NK-92 (cell line): ENCODE data around the gene MACROD2.
"Not testable (repeated sequence)": the region's sequence is repeated elsewhere in the genome, so short reads cannot be mapped to it uniquely, and the experiment has no call there.

Experiments
- DNase-seq: peaks from one replicate; lab custom pipeline; 2025; ENCODE audit not compliant: unreplicated experiment; lab: John Stamatoyannopoulos, UW

MACROD2 gene

DNA sequence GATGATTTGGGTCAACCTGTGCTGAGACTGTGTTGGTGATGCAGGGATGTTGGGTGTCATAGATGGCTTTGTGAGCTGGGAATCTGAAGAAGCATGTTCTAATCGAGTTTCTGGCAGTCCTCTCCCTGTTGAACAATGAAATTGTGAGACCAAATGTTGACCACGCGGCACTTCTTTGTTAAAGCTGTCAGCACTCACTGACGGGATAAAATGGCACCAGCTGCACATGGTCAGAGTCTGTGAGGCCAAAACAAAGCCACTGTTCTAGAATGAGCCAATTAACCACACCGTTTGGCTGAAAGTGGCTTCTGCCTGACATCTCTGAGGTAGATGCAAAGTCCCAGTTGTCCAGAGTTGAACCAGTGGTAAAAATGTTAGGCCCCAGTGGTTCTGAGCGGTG lies 2015.7 kb downstream of the MACROD2 start:
- no peak for DNase-seq

DNA sequence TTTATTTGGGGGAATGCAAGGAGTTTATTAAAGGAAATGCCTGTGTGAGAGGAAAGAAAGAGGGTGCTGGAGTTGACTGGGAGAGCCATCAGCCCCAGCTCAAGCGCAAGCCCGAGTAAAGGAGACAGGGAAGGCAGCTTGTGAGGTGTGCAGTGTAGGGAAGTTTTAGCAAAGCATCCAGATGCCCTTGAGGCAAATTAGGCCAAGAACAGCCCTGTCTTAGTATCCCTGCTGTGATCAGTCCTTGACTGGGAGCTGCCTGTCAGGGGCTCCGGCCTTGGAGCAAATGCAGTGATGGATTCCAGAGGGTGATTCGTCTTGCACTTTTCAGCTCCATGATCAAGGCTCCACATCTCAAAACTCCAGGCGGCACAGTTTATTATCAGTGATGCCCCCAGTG lies 2016.2 kb downstream of the MACROD2 start:
- no peak for DNase-seq

DNA sequence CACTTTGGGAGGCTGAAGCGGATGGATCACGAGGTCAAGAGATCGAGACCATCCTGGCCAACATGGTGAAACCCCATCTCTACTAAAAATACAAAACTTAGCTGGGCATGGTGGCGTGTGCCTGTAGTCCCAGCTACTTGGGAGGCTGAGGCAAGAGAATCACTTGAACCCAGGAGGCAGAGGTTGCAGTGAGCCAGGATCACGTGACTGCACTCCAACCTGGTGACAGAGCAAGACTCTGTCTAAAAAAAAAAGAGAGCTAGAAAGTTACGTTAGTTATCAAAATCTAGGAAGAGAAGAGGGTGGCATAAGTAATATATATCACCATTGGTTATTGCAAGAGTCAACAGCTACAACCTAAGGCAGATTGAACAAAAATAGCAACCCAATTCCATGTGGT lies 2017.6 kb downstream of the MACROD2 start:
- DNase-seq, result not testable (repeated sequence)

DNA sequence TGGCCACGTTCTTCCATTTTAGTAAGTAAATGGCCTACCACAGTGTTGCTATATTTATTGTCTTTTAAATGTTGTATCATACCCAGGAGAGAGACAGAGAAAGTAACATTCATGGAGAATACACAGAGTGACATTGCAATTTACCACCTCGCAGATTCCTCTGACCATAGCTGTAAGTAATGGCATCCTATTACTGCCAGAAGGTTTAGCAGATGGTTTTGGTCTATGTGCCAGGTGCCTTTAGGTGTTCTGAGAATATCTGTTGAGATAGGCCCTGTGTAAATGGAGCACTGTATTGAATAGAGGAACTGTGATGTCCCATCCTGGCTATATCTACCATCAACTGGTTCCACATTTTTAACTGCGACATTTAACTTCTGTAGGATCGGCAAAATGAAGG lies 2018.3 kb downstream of the MACROD2 start:
- DNase-seq, result no peak

DNA sequence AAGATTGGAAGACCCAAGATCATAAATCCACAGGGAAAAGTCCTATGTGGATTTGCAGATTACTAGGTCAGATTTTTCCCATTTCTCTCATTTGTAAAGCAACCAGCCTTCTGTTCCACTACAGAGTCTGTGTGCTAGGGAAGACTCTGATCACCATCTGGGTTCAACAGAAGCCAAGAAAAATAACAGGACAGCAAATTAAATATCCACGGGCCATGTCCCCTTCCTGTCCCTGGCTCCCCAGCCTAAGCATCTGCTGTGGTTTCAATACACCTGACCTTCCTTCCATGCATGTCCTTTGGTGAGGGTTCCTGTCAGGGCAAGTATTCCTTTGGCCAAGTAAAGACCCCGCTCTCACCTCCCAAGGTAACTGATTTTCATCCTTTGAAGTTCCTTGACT lies 2019.1 kb downstream of the MACROD2 start:
- no peak for DNase-seq

DNA sequence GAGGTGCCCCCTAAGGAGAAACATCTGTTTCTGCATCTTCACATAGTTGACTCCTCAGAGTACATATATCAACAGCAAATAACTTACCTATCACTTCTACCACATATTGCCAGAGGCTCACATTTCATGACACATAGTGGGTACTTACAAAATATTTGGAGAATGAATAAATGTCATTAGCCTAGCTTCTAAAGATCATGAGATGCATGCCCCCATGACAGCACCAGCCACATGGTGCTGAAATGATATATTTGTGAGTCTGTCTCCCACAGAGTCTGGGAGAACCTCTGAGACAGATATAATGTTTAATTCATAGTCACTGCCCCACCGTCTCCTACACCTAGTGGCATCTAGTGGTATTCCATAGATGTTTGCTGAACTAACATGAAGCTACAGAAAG lies 2022.3 kb downstream of the MACROD2 start:
- no peak for DNase-seq

DNA sequence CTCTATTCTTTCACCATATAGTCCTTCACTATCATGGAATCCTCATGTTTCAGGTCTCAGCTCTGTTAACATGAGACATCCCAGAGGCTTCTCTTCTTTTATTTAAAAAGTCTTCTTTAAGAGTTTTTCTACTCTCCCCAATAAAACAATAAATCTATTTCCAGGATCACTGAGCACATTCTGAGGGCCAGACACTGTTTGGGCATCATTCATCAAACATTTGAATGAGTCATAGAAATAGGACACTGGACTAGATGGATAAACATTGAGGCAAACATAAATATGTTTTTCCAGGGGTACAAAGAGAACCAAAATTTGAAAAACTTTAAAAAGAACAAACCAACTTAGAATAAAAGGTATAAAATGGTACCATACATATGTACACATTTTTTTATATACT lies 2023.6 kb downstream of the MACROD2 start:
- DNase-seq, result no peak

DNA sequence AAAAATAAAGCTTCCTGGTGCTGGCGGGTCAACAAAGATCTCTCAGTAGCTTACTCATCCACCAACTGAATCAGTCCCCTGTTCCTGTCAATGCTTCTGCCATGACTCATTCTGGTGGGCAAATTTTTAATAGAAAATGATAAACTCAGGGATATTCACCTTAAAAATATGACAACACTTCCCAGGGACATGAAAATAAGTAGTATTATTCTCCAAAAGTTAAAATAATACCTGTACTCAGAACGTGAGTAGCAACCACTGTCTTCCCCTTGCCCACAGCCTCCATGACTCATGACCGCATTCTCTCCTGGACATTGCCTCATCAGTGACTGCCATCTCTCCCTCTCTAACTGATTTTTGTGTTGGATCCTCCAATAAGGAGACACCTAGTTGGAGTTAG lies 2025.7 kb downstream of the MACROD2 start:
- DNase-seq, result no peak

DNA sequence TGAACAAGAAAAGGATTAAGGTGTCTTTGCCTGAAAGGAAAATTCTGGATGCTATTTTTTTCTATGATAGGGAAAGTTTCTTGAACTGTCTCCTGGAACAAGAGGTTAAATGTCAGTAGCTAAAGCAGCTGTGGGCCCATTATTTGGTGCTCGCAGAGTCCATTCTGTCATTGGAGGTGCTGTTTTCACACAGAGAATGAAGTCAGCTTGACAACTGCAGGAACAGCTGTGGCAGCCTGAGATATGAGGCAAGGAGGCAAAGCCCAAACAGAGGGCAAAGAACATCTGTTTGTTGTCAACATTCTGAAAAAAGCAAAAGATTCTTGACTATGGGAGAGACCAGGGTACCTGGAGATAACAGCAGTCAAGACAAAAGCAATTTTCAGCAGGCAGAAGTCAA lies 2029.8 kb downstream of the MACROD2 start:
- no peak for DNase-seq

DNA sequence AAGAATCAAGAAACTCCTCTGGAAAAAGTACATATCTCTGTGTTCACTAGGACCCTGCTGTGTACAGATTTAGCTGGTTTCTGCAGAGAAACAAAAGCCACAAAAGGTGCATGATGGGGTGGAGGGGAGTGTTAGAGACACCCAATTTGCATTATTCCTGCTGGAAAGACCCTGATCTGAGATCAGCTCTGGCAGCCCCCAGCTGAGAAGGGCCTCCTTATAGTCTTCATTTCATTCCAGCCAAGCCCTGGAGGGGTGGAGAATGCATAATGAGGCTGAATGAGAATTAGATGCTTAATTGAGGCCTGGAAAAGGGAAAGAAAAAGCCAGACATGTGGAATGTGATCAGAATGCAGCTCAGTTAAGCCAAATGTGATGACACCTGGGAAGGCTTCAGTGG lies 2032.4 kb downstream of the MACROD2 start:
- no peak for DNase-seq

DNA sequence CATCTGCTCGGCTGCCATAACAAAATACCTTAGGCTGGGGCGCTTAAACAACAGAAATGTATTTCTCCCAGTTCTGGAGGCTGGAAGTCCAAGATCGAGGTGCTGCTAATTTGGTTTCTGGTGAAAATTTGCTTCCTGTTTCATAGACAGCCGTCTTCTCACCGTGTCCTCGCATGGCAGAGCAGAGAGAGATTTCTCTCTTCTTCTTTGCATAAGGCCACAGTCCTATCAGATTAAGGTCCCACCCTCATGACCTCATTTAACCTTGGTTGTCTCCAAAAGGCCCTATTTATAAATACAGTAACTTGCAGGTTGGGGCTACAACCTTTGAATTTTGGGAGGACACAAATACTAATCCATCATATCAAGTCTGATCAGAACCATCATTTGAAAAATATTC lies 2033.6 kb downstream of the MACROD2 start:
- no peak for DNase-seq

DNA sequence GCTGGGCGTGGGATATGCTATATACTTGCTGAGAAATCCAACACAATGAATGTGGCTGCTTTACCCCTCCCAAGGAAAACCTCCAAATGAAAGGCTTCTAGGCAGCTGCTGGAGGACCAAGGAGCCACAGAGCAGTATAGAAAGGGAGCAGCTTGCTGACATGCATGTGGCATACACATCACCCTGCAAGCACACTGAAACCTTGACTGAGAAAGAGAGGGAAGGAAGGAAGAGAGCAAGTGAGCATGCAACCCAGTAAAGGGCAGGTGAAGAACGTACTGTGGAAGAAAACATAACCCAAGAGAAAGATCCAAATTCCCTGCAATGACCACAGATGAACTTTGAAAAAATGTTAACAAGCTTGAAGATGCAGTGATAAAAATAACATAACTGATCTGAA lies 2034.9 kb downstream of the MACROD2 start:
- DNase-seq, result no peak

DNA sequence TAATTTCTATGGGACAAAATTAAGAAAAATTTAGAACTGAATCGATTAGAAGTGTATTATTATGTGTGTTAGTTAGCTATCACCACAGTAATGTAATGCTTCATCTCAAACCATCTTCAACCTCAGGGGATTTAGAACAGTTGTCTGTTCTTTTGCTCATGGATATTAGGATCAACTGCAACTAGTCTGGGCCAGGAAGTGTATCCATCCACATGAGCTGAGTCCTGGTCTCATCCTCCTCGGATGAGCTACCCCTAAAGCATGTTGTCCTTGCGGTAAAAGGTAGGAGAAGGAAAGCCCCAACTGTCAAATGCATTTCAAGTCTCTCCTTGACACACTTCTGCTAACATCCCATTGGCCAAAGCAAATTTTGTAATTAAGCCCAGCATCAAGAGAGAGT lies 2040.3 kb downstream of the MACROD2 start:
- no peak for DNase-seq

DNA sequence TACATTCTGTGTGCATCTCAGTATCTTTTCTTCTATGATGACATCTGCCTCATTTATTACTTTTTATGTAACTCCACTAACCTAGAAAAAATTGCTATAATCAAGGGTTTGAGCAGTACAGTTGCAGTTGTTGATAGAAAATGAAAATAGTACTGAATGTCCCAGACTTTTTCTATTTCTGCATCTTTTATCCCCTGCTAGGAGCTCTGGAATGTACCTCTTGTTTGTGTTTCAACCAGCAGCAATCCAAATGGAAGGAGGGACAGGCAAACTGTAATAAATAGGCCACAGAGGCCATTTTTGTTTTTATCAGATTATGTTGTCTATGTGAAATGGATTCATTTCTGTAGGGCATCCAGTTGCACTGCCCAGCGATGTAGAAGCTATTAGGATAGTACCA lies 2041.0 kb downstream of the MACROD2 start:
- no peak for DNase-seq

DNA sequence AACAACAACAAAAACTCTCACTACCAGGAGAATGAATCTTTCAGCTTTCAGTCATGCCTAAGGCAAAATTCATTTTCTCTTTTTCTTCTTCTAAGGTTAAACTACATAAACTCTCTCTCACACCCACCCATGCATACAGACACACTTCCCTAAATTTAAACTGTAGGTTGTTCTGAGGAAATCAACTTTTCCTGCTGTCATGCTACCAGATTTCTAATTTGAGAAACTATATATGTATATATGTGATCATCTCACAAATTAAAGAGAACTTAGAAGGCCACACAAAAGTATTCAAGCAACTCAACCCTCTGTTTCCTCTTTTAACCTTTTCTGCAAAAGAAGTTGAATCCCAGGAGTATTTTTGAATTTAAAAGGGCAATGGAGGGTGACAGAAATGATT lies 2045.4 kb downstream of the MACROD2 start:
- DNase-seq, result no peak

DNA sequence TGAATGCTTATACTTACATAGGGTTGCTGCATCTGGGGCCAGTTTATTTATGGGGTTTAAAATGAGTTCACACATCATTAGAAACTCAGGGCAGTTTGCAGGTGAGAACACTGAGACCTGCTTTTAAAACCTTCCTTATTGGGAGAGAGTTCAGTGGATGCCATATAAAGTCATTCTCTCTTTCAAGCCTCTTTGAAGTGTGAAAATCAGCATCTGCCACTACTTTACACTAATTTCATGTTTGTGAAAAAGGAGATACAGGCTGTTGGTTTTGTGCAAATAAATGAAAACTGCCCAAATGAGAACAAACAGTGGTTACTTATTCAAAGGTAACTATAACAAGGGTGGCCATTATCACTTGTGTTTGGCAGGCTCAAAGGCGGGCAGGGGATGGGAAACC lies 2047.4 kb downstream of the MACROD2 start:
- no peak for DNase-seq

DNA sequence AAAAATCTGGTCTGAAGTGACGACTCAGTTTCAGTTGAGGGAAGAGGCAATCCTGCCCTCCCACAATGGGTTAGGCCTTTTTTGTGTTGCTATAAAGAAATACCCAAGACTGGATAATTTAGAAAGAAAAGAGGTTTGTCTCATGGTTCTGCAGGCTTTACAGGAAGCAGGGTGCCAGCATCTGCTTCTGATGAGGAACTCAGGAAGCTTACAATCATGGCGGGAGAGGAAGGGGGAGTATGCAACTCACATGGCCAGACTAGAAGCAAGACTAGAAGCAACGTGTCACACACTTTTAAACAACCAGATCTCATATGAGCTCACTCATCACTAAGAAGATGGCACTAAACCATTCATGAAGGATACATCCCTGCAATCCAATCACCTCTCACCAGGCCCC lies 2048.6 kb downstream of the MACROD2 start:
- no peak for DNase-seq

DNA sequence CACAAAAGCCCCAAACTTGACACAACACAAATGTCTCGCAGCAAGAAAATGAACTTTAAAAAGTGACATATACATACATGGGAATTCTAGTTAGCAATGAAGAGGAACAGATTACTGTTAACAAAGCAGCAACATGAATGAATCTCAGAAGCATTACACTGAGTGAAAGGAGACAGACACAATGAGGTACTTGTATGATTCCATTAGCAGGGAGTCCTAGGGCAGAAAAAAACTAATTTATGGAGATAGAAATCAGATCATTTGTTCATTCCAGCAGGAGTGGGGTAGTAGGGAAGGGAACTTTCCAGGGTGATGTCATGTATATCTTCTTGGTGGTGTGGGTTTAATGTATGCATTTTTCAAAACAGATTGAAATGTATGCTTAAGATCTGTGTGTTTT lies 2053.6 kb downstream of the MACROD2 start:
- DNase-seq, result no peak

DNA sequence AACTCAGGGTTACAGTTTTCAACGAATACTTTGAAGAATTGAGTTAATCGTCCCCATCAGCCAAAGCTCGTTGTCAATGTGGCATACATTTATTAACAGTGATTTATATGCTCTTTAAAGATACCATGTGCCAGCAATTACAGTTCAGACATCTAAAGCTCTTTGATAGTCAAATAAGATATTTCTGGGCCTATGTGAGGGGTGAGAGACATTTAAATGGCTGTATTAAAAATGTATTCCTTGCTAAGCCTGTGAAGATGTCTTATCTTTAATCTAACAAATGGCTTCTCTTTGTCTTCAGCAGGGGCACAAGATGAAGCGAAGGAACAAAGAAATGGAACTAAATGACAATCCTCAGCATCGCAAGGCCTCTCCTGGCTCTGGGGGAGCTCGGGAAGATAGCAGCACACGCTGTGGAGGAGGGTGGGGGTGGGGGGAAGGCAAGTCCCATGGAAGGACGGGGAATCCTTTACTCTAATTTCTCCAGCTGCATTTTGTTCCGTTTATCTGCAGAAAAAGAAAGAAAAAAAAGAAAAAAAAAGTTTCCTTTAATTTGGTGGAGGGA lies 2054.3 kb downstream of the MACROD2 start:
- DNase-seq, result no peak

DNA sequence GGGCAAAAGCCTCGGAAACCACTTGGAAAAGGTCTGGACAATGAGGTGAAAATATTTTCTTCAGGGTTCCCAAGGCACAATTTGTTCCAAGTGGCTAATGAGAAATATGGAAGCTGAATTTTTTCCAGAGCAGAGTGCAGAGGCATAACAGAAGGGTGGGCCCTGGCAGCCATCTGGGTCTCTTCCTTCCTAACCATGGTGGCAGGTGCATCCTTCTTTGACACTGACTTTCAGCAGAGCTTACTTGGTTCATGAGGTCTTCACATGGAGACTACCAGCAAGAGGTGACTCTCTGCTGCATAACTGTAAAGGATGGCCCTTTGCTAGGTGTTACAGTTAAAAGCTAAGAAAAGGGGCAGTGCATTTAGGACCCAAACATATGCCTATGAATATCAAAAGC lies 2055.1 kb downstream of the MACROD2 start:
- no peak for DNase-seq

DNA sequence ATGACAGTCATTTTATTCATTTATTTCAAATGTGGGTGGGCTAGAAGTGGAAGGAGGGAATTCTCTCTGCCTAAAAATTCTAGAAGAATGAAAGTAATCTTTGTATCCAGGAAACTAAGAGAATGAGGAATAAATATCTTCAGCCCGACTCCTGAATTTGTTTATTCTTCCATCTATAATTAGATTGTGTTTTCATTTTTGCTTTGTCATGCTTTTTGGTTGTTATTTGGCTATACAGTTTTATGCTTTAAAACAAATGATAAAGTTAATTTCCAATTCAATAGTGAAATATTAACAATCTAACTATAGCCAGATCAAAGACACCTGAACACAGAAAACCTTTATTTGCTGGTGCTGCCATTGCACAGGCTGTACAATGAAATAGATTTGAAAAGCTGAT lies 2056.7 kb downstream of the MACROD2 start:
- no peak for DNase-seq

DNA sequence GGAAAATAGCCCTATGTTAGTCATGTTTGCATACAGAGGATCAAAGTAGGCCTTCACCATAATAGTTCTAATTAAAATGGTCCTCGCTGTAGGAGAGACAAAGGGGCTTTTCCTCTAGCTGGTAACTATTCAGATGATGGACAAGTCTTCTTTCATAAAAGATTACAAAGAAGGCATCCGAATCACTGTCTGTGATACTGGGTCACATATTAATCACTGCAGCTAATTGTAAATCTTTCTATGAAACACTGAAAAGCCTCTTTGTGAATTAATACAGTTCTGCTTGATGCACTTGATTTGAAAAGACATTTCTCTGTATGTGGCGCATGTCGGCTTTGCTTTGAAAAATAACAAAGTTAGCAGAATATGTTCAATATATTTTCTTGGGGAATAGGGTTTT lies 2057.1 kb downstream of the MACROD2 start:
- DNase-seq, result no peak

DNA sequence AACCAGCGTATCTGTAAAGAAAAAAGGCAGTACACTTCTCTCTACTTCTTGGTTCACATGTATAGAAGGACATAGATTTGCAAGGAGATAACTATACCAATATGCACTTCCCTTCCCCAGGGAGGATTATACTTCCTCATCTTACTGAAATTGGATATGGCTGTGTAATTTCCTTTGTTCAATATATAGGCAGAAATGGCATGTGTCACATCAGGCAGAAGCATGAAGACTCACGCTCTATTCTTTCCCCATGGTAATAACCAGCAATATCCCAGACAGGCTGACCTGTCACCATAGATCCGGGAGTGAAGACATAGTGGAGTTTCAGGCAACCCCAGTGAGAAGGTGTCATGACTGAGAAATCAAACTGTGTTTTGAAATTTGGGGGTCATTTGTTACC lies 2059.7 kb downstream of the MACROD2 start:
- no peak for DNase-seq

DNA sequence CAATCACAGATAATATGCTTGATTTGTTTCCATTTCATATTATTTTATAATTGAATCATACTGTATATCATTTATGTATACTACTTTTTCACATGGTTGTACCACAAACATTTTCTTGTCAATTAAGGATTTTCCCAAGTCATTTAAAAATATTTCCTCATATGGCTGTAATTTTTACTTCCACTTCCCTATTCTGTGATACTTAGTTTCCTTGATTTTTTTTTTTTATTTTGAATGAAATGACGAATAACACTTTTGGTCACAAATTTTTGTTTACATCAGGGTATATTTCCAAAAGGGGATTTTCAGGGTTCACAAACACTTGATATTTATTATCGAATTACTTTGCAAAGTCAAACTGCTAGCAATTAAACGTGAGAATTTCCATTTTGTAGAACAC lies 2062.3 kb downstream of the MACROD2 start:
- DNase-seq, result no peak
